ENCODE data around the gene FUNDC2. TPM values are rescaled to one million over a fixed set of nuclear protein-coding genes. Genes with fewer than 3 reads are reported as not detected.

Gene FUNDC2
- 32.9 and 50.9 TPM in 2 replicates for total RNA-seq

GRCh38 chrX:155026727-155027508 is at the start of gene FUNDC2:
Gene FUNDC2, plus strand, starts transcription at chrX:155026844. Its CDS starts 95 bp downstream, at chrX:155026939.

GRCh38 chrX:155022585-155022984 is 4.1 kb upstream of the FUNDC2 start, which contains the start of gene F8:
Gene F8, minus strand, starts transcription at chrX:155022723. Its CDS starts 171 bp downstream, at chrX:155022552.

GRCh38 chrX:155070975-155071693 is 44.5 kb downstream of the FUNDC2 start, which contains the start of the genes BRCC3, CMC4 and MTCP1:
Gene BRCC3, plus strand, starts transcription at chrX:155071508. Its CDS starts 20 bp downstream, at chrX:155071528.
Gene CMC4, minus strand, starts transcription at chrX:155071136. Its CDS starts 7,113 bp downstream, at chrX:155064023.
Gene MTCP1, minus strand, starts transcription at chrX:155071136. Its CDS starts 5,126 bp downstream, at chrX:155066010.

Other genes with a start within 250 kb of the FUNDC2 start
- 0.46 and 2.5 TPM in 2 replicates for gene MPP1, start 221.4 kb upstream of the FUNDC2 start, total RNA-seq
- not detected in 2 replicates for gene SMIM9, start 192.2 kb upstream of the FUNDC2 start, total RNA-seq
- 3.0 and 4.5 TPM in 2 replicates for gene F8A1, start 140.5 kb upstream of the FUNDC2 start, total RNA-seq
- gene F8, start 4.1 kb upstream of the FUNDC2 start, total RNA-seq, result 0.33 and 0.49 TPM in 2 replicates
- 13.4 and 19.6 TPM in 2 replicates for gene CMC4, start 44.3 kb downstream of the FUNDC2 start, total RNA-seq
- 0.99 and 1.5 TPM in 2 replicates for gene MTCP1, start 44.3 kb downstream of the FUNDC2 start, total RNA-seq
- gene BRCC3, start 44.7 kb downstream of the FUNDC2 start, total RNA-seq, result 11.9 and 13.8 TPM in 2 replicates
- gene VBP1, start 189.6 kb downstream of the FUNDC2 start, total RNA-seq, result 52.3 and 63.2 TPM in 2 replicates
- not detected in 2 replicates for gene RAB39B, start 237.6 kb downstream of the FUNDC2 start, total RNA-seq